HG03571 (cell line): ENCODE measurements around the gene APOB.
"Not testable (repeated sequence)": the region's sequence is repeated elsewhere in the genome, so short reads cannot be mapped to it uniquely, and the experiment has no call there.

ENCODE experiments used
- ATAC-seq: cut with Tn5 transposase; IDR thresholded peaks from one replicate; pipeline ENCODE4 v1.9.1; 2021; ENCODE audit not compliant: unreplicated experiment

The APOB gene

DNA sequence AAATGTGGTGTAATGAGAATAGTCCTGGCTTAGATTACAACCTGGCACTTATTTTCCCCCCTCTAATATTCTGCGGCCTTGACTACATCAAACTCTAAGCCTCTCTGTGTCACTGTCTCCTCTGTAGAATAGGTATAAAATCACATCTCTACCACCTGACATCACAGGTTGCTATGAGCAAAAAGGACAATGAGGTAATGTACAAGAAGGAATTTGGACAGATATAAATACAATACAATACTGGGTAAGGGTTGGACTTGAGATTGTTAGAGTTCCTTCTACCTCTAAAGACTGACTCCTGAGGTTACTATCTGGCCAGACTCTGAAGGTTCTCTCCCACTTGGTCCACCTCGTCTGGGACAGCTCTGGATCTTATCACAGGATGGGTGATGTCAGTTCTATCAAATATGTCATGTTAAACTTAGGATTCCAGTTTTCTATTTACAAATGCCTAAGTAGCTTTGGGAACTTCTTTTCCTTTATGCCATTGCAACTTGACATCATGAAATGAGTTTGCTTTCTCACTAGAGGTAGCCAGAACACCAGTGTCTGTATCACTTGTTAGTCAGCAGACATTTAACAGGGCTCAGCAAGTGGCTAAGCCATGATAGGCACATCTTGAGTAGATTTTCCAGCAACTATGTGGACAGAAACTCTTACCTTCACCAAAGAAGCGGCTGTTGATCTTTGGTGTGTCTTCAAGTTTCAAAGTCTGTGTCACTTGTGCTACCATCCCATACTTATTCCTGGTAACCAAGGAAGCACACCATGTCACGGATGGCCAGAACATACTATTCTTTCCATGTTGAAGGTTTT, 9.5 kb downstream of the APOB start:
- ATAC-seq, result no peak

DNA sequence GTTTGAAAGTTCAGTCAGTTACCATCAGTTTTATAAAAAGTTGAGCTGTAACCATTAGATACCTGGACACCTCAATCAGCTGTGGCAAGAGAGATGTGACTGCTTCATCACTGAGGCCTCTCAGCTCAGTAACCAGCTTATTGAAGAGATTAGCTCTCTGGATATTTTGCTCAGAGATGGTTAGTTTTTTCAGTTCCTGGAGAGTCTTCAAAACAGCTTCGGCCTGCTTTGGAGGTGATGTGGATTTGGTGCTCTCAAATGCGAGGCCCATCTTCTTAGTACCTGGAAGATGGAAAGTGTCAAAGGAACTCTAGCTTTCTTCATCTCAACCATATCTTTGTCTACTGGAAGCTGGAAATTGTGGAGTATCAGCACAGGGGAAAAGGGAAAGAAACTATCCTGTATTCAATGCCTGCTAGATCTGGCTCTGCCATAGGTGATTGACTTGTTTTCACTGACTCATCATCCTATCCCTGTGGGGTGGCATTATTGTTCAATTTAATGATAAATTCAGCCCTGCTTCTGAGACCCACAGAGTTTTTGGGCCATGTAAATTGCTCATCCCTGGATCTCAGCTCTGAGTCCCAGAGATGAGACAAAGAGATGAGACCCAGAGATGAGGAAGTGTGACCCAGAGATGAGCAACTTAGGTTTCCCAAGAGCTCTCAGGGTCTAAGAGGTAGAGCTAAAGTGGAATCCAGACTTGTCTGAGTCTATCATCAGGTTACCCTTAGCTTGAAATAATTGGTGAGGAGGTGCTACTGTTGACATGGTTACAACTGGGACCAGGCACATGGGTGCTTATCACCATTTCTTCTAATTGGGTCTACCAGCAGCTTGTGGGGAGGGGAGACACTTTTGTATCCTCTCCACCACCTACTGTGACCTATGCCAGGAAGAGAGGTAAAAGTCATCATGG, 10.4 kb downstream of the APOB start:
- no peak for ATAC-seq

DNA sequence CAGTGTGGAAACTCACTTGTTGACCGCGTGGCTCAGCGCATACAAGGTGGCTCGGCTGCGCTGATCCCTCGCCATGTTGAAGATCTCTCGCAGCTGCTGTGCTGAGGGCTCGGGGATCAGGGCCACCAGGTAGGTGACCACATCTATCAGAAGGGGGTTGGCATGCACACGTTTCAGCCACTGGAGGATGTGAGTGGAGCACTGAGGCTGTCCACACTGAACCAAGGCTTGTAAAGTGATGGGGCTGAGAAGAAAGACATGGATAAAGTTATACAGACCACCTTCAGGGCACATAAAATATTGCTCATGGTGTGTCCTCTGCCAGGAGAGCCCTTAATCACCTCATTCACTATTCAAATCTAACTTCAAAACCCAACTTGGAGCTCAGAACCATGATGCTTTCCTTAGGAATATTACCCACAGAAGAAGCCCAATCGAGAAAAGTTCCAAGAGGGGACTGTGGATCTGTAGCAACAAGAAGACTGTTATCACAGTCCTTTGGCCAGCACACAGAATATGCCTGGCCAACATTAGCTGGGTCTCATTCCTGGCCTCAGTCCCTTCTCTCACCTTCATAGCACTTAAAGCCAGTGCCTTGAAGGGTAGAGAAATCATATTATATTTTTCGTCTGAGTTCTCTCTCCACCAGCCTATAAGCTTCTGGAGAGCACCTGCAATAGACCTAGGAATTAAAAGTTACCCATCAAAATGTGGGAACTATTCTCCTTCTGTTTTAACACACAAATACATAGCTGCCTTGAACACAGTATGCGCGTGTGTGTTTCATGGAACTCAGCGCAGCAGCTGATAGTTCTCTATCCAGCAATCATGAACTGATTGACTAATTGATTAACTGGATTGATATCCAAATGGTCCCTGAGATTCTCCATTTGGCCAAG, 11.3 kb downstream of the APOB start:
- no peak for ATAC-seq

DNA sequence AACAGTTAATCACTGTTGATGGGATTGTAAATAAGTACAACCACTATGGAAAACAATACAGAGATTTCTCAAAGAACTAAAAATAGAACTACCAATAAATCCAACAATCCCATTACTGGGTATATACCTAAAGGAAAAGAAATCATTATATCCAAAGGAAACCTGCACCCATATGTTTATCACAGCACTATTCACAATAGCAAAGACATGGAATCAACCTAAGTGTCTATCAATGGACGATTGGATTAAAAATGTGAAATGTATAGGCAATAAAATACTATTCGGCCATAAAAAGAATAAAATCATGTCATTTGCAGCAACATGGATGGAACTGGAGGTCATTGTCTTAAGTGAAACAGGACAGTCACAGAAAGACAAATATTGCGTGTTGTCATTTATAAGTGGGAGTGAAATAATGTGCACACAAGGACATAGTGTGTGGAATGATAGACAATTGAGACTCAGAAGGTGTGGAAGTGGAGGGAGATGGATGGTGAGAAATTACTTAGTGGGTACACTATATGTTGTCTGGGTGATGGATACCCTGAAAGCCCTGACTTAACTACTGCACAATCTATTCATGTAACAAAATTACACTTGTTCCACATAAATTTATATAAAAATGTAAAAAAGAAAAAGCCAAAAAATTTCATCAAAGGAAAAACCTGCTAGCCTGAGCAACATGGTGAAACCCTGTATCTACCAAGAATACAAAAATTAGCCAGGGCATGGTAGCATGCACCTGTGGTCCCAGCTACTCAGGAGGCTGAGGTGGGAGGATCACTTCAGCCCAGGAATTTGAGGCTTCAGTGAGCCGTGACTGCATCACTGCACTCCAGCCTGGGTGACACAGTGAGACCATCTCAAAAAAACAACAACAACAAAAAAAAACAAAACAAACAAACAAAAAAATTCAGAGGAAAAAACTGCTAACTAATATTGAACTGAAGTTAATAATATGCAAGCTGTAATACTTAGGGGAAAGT, 12.6 kb downstream of the APOB start:
- no peak for ATAC-seq

DNA sequence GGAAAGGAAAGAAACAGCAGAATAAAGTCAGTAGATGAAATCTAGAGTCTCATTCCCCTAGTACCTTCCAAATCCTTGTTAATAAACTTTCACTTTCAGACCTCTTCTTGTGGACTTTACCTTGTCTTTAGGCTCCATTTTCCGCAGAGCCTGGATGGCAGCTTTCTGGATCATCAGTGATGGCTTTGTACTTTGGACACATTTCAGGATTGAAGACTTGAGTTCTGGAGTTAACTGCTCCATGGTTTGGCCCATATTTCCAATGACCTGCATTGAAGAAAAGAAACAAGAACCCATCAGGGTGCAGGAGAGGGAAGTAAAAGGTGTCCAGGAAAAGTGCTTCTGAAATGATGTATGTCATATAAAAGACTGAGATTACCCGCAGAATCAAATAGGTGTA, 14.4 kb downstream of the APOB start:
- ATAC-seq, result no peak

DNA sequence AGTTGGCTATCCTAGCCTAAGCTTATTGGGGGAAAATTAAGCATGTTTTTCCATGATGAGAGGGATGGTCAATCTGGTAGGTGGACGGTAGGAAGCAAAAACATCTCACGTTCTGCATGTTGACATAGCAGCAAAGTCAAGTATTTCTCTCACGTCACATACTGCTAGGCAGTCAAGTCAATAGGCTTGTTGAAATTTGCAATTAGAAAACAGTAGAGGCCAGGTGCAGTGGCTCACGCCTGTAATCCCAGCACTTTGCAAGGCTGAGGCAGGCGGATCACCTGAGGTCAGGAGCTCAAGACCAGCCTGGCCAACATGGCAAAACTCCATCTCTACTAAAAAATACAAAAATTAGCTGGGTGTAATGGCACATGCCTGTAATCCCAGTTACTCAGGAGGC, 14.9 kb downstream of the APOB start:
- ATAC-seq, result not testable (repeated sequence)

DNA sequence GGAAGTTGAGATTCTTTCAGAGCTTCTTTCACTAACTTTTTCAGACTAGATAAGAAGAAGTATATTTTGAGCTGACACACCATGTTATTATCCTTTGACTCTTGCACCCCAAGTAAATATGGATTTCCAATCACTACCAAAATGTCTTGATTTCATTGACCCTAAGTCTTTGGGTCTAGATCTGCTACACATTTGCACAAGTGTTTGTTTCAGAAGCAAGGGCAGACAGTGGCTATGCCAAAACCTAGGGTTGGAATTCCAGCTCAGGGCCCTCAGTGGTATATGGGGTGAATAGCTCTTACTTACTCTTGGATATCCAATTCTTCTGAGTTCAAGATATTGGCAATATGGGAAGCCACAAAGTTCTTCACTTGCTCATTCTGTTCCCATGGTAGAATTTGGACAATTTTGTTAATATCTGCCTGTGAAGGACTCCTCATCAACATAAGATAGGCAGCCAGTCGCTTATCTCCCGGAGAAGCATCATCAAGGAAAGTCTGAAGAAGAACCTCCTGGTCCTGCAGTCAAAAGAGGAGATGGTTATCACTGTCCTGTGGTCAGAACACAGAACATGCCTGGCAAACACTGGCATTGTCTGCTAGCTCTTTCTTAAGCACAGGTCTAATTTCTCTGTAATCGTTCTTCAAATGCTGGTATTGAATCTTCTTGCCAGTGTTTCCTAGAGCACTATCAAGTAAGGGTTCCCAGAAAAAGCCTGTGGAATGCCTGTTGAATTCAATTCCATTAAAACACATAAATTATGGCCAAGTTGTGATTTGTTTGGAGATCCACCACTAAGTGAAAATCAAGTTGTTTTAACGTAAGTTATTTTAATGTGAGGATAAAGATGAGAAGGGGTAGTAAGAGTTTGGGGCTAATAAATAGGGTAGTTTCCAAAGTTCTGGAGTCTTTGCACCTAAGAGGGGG, 15.6 kb downstream of the APOB start:
- ATAC-seq, result no peak

DNA sequence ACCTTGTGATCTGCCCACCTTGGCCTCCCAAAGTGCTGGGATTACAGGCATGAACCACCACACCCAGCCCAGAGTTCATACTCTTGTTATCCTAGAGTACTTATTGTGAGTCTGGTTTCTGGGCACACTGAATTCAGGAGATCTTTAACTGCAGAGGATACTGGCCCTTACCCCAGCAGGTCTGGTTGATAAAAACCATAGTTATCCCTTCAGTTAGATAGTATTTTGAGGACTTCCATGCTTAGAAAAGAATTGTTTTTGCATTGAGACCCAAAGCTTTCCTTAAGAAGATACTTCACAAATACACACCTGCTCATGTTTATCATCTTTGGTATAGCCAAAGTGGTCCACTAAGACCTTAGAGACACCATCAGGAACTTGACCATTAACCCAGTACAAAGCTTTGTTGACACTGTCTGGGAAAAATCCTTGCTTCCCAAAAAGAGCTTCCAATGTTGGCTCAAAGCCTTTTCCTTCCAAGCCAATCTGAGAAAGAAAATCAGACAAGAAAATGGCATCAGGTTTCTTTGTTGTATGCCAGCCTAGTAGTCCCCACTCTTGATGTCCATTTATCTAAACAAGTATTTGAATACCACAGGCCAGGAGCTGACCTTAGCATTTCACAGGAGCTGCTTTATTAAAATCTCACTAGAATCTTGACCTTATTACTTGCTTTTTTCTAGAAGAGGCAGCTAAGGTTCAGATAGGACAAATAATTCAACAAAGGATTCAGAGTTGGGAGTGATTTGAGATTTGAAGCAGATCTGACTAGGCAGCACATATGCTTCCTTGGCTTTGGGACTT, 17.2 kb downstream of the APOB start:
- ATAC-seq, result no peak

DNA sequence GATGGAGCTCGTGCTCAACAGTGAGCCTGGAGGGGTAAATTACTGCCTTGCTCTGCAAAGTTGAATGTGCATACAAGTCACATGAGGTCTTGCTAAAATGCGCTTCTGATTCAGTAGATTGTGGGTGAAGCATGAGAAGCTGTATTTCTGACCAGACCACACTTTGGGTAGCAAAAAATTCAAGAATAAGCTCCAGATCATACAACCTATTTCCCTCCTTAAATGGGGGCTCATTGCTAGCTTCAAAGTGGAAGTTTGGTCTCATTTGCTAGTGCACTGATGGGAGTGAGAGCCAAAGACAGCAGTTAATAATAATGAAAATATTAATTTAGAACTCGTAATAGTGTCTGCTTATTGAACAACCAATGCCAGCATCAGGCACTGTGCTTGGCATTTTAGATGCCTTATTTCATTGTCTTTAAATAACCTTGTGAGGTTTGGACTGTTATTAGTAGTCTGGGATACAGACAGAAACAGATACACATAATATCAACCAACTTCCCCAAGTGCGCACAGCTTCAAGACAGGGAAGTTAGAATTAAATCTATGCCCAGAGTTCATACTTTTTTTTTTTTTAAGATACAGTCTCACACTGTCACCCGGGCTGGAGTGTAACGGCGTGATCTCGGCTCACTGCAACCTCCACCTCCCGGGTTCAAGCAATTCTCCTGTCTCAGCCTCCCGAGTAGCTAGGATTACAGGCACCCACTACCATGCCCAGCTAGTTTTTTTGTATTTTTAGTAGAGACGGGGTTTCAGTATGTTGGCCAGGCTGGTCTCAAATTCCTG, 18.0 kb downstream of the APOB start:
- no peak for ATAC-seq

DNA sequence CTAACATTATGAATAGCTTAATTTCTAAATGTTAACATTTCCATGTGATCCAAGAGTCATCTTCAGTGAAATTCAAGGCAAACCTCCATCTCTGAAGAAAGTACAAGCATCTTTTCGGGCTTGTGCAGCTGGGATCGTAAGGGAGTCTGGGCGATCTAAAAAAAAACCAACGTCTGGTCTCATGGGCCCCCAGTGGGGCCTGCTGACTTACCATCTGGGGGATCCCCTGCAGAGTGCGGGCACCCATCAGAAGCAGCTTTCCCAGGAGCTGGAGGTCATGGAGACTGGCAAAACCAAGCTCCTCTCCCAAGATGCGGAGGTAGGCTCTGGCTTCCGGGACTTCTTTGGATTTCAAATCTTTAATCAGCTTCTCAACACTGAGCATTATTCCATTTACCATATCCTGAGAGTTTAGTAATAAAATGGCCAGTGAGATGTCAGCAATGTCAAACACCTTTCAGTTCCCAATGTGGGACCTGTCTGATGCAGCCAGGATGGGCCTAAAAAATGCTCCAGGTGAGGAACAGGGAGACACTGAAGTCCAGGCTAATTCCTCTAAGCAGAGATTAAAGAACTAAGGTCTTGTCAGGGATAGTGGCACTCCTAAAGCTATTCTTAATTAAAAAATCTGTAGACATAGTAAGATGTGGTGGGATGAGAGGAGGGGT, 19.0 kb downstream of the APOB start:
- no peak for ATAC-seq

DNA sequence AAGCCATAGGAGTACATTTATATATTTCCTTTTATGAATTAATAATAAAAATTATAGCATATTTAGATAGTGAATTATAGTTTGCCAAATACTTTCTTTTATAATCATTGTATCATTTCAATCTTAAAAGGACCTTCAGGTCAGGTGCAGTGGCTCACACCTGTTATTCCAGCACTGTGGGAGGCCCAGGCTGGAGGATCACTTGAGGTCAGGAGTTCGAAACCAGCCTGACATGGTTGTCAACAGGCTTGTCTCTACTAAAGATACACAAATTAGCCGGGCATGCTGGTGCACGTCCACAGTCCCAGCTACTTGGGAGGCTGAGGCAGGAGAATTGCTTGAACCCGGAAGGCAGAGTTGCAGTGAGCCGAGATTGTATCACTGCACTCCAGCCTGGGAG, 19.7 kb downstream of the APOB start:
- ATAC-seq, result no peak

DNA sequence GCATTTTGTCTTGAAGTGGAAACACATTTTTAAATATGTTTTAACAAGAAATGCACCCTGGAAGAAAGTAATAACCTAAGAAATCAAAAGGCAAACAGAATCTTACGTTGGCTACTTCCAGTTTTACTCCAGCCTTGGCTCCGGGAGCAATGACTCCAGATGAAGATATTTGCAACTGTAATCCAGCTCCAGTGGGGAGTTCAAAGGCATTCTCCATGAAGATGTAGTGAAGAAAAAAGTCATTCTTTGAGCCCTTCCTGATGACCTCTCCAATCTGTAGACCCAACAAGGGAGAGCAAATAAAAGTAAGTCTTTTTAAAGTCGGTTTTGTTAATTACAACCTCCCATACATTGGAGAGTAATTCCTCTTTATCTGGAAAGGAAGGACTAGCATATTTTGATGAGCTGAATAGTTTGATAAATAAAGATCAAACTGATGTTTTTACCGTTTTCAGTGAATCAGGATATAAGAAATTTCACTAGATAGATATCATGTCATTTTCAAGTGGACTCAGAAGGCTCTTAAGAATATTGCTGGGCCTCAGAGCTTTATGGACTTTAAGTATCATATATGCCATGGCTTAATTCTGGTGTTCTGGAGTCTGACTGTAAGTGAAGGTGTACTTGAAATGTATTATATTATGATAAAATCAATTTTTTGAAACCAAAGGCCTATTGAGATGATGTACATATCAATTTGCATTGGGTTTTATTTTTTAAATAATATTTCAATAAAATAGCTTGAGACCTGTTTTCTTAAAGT, 20.3 kb downstream of the APOB start:
- no peak for ATAC-seq

DNA sequence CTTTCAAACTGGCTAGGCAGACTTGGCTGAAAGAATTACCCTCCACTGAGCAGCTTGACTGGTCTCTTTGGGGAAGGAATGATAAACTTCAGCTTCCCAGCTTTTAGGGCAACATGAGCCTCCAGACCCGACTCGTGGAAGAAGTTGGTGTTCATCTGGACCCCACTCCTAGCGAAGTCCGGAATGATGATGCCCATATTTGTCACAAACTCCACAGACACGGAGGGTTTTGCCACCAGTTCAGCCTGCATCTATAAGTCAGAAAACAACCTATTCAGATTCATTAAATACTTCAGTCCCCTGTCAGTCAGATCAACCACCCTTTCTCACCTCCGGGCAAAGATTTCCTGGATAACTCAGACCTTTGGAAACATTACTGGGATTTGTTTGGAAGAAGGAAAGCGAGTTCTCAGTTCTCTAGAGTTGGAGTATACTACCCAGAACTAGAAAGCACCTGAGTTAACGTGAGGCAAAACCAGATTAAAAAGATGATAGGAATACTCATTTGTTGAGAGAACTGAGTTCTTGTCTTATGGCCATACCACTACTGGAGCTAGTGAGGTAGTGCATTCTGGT, 21.0 kb downstream of the APOB start:
- ATAC-seq, result no peak

DNA sequence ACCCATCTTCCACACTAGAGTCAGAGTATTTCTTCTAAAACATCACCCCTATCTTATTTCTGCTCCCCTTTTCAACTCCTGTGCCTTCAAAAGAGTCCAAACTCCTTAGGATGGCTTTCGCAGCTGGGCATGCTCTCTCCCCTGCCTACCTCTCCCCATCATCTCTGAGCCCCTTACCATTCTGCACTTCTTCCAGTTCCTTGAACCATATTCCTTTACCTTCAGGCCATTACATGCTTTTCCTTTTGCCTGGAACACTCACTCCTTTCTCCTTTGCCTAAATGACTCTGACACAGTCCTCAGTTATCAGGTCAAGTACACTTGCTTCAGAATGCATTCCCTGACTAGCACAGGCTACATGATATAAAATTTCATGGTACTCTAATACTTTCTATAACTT, 22.4 kb downstream of the APOB start:
- no peak for ATAC-seq

DNA sequence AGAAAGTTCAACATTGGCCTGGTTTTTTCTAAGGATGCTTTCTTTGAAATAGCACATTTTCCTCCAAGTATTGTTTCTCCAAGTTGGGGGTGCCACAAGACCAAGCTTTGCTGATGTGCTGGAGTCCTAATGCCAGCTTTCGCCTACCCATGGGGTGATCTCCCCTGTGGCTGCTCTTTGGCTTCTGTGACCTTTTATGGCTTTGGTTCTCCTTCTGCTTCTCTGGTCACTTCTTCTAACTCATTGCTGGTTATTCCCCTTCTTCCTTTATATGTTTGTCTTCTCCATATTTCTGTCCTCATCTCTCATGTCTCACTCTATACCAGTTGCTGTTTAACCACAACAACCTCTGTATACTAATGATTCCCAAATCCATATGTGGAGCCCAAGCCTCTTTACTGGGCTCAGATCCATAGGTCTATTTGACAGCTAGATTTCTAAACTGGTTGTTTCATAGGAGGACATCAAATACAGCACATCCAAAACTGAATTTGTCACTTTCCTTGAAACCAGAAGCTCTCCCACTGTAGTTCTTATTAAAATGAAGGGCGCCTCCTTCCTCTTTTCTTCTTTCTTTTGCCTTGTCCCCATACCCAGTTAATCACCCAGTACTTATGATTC, 23.1 kb downstream of the APOB start:
- ATAC-seq, result no peak
